GM18517 (cell line): ENCODE measurements around the gene IQCN.
"Not testable (repeated sequence)": the region's sequence is repeated elsewhere in the genome, so short reads cannot be mapped to it uniquely, and the experiment has no call there.

Experiments
- ATAC-seq: cut with Tn5 transposase; IDR thresholded peaks from one replicate; pipeline ENCODE4 v1.9.1; 2021; ENCODE audit warnings: mild to moderate bottlenecking, moderate library complexity; ENCODE audit not compliant: unreplicated experiment

IQCN gene

DNA sequence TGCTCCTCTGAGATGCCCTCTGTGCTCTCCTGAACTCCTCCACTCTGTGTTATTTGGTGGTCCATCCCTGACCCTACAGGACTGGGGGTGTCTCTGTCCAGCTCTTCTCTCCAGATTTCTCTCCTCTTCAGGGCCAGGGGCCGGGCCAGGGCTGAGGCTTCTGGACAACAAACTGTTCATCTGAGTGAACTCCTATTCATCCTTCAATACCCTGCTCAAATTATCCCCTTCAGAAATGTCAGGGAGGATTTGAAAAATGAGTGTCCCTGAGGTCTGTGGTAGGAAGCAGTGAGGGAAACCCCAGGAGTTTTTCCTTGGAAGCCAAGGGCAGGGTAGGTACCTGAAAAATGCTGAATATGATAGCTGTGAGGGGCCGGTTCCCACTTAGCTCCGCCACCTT lies 55.7 kb downstream of the IQCN start:
- ATAC-seq, result no peak

DNA sequence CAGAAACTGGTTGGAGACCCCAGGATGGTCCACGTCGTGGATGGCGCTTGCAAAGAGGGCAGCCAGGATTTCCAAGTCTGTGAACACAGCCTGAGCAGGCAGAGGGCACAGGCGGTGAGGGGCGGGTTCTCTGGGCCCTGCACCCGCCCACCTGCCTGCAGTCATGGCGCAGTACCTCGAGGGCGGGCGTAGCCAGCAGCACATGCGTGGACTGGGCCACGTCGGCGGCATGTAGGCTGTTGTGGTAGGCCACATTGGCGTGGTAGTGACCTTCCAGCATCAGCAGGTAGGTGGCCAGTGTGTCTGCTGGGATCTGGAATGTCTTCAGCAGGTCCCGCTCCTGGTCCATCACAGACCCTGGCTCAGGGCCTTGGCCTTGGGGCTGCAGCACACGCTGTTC lies 56.1 kb downstream of the IQCN start:
- ATAC-seq, result no peak

- ATAC-seq, result no peak
Measured at GRCh38 chr19:18216789-18217188, 57.5 kb downstream of the IQCN start.

GRCh38 chr19:18214779-18215433 lies 59.3 kb downstream of the IQCN start:
- ATAC-seq, result no peak

- ATAC-seq, result no peak
Measured at GRCh38 chr19:18211683-18212082, 62.6 kb downstream of the IQCN start.

DNA sequence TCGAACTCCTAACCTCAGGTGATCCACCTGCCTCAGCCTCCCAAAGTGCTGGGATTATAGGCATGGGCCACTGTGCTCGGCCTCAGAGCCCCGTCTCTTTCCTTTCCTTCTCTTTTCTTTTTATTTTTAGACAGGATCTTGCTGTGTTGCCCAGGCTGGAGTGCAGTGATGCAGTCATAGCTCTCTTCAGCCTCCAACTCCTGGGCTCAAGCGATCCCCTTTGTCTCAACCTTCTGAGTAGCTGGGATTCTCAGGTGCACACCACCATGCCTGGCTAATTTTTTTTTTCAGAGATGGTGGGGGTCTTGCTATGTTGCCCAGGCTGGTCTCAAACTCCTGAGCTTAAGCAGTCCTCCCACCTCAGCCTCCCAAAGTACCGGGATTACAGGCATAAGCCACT lies 64.3 kb downstream of the IQCN start:
- ATAC-seq, result not testable (repeated sequence)

GRCh38 chr19:18208098-18208951 lies 65.9 kb downstream of the IQCN start:
- no peak for ATAC-seq
